IPS-15b (cell line): ENCODE measurements around the gene SKI.

Source experiments
- H3K27me3 ChIP-seq: one replicate; pipeline ENCODE4 v1.6.1; 2013; ENCODE audit warnings: low read length; ENCODE audit not compliant: control insufficient read depth, insufficient read depth
- H3K36me3 ChIP-seq: one replicate; pipeline ENCODE4 v1.6.1; 2013; ENCODE audit warnings: low read length; ENCODE audit not compliant: control insufficient read depth, insufficient read depth
- H3K4me1 ChIP-seq: one replicate; pipeline ENCODE4 v1.6.1; 2013; ENCODE audit warnings: mild to moderate bottlenecking, low read length; ENCODE audit not compliant: control insufficient read depth, insufficient read depth
- H3K4me3 ChIP-seq: one replicate; pipeline ENCODE4 v1.5.1; 2013; ENCODE audit warnings: low read depth, low read length
- H3K9ac ChIP-seq: one replicate; pipeline ENCODE4 v1.6.1; 2013; ENCODE audit warnings: low read depth, mild to moderate bottlenecking, low read length
- H3K9me3 ChIP-seq: one replicate; pipeline ENCODE4 v1.6.1; 2013; ENCODE audit warnings: mild to moderate bottlenecking, low read length; ENCODE audit not compliant: control insufficient read depth, insufficient read depth

SKI gene

DNA sequence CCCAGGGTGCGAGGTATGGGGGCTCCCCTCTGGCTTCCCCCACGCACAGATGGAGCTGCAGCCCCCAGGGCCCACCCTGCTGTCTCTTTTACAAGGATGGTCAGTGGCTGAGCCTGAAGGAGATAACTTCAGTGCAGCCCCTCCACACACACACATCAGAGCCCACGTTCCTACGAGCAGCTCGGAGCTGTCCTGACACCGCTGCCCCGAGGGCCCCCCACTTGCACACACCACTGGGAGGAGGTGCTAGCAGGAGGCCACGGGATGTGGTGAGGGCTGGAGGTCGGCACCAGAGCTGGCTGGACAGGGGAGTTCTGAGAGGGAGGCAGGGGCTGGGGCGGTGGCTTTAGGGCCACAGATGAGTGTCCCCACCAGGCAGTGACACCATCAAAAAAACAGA is 109.4 kb downstream of the SKI start:
- Histone ChIP-seq H3K4me1 (no peaks in the 10 kb centered on the region), H3K36me3 (no peaks in the 10 kb centered on the region), H3K9ac (no peak overlapping the region), H3K27me3 (no peaks in the 10 kb centered on the region), H3K9me3 (no peaks in the 10 kb centered on the region), H3K4me3 (no peak overlapping the region)

DNA sequence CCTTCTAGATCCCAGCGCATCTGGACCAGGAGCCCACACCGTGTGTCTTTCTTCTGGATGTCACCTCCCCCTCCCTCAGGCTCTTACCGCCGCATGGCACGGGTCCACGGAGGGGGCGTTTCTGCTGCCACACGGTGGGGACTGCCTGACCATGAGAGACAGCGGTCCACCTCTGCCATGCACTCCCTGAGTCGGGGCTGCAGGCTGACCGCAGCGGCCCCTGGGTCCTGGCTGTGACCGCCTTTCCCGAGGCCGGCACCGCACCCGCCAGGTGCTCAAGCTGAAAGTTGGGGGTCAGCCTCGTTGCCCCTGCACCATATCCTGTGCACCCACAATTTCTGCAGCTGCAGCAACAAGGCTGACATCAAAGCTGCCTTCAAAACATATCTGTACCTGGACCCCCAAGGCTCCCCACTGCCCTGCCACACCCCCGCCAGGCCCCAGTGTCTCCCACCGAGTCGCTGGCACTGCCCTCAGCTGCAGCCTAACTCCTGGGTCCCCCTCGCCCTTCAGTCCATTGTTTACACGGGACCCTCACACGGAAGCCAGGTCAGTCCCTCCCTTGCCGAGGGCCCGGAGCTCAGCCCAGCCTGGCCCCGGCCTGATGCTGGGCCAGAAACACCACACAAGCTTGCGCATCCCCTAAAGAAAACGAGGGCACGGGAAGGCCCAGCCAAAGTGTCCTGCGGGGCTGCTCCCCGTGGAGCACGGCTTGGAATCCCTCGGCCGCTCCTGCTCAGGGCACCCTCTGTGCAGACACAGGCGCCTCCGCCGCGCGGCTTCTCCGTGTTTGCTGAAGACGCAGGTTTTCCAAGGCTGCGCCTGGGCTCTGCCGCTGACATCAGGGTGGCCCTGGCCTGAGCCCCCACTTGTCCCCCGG is 111.3 kb downstream of the SKI start:
- H3K4me3 ChIP-seq = no peak overlapping the region
- peaks cover 2% of the 10 kb centered on the region for H3K36me3 ChIP-seq
- no peaks in the 10 kb centered on the region for H3K27me3 ChIP-seq
- H3K9me3 ChIP-seq = no peaks in the 10 kb centered on the region
- no peak overlapping the region for H3K9ac ChIP-seq
- no peaks in the 10 kb centered on the region for H3K4me1 ChIP-seq

DNA sequence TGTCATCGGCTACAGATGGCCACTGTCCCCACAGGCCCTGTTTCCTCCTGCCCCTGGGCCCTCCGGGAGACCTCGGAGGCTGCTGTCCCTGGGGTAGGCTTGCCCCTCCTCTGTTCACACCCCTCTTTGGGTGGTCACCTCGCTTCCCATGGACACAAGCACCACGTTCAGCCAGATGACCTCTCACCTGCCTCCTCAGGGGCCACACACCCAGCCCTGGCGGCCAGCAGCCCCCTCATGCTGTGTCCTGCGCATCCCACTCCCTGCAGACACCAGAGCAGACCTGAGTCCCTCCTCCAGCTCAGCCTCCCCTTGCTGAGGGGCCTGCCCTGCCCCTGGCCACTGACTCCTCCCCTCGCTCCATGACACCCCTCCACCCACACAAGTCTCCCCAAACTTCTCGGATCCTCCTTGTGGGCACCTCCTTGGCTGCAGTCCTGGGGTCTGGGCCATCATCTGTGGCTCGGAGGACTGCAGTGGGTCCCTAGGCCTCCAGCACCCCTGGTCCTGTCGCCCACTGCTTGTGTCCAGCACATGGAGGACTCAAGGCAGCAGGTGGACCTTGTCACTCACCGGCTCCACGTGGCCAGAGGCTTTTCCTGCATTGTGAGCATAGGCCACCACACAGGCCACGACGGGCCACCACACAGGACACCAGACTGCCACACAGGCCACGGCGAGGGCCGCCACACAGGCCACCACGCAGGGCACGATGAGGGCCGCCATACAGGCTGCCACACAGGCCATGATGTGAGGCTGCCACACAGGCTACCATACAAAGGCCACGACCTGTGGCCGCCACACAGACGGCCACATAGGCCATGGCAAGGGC is 112.2 kb downstream of the SKI start:
- Histone ChIP-seq H3K27me3 (no peaks in the 10 kb centered on the region), H3K4me3 (no peak overlapping the region), H3K9ac (no peak overlapping the region), H3K4me1 (no peaks in the 10 kb centered on the region), H3K9me3 (no peaks in the 10 kb centered on the region), H3K36me3 (peaks cover 2% of the 10 kb centered on the region)

DNA sequence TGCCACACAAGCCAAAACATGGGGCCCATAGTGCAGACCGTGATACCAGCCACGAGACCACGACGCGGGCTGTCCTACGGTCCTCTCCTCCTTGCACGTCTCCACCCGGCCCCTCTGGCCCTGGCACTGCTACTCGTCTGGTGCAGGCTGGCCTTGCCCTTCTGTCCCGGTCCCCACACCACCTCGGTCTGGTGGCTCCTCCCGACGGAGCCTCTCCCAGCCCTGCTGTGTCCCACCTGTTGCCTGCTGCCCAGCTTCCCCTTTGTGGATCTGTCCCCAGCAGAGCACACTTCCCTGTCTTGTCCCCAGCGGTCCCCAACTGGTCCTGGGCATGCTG is 112.8 kb downstream of the SKI start:
- H3K4me1 ChIP-seq = no peaks in the 10 kb centered on the region
- H3K27me3 ChIP-seq = no peaks in the 10 kb centered on the region
- H3K36me3 ChIP-seq = peaks cover 2% of the 10 kb centered on the region
- H3K9ac ChIP-seq = no peak overlapping the region
- H3K4me3 ChIP-seq = no peak overlapping the region
- H3K9me3 ChIP-seq = no peaks in the 10 kb centered on the region

DNA sequence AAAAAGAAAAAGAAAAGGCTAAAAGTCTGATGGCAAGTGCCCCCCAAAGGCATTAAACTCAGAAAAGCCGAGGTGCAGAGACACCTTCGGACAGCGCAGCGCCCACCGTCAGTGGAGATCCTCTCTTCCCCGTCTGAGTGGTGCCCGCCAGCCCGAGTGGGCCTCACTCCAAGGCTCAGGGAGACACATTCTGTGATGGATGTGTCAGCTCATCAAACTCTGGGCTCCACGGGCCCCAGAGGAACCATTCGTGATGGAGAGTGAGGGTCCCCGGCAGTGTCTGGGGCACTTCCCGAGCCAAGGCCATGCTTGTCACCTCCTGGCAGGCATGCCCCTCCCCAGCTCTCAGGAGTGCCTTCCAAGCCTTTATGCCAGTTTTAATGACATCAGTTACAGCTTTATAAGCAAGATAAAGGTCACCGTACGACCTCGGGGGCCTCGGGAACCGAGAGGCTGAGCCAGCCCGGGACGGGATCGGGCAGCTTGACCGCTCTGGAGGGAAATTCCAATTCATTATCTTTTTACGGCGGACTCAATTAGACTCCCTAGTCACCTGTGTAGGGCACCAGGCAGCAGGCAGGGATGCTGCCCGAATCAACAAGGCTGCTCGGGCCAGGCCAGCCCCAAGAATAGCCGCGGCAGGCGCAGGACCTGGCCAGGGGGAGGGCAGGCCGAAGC is 113.7 kb downstream of the SKI start:
- H3K9ac ChIP-seq = no peak overlapping the region
- no peaks in the 10 kb centered on the region for H3K27me3 ChIP-seq

DNA sequence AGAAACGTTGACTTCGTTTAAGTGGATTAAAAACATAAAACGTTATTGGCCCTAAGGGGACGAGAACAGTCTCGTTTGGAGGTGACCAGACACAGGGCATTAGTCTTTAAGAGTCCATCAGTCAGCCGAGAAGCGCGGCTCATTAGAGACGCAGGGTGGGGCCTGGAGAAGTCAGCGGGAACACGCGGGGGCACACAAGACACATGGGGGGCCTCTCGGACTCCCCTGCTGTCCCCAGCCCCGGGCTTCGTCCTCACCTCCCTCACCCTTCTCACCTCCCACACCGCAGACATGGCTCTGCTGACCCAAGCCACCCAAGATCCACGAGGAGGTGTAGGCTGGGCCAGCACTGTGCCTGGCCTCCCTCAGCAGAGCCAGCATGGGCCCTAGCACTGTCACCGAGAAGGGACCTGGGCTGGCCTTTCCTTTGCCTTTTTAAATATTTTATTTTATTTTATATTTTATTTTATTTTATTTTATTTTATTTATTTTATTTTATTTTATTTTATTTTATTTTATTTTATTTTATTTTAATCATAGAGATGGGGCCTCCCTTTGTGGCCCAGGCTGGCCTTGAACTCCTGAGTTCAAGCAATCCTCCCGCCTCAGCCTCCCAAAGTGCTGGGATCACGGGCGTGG is 114.4 kb downstream of the SKI start:
- H3K4me1 ChIP-seq = no peaks in the 10 kb centered on the region
- no peak overlapping the region for H3K9ac ChIP-seq
- no peaks in the 10 kb centered on the region for H3K27me3 ChIP-seq
- H3K36me3 ChIP-seq = peaks cover 2% of the 10 kb centered on the region
- no peak overlapping the region for H3K4me3 ChIP-seq
- no peaks in the 10 kb centered on the region for H3K9me3 ChIP-seq

More for the DNA sequence above, 113.7 kb downstream of the SKI start:
- H3K4me1 ChIP-seq = no peaks in the 10 kb centered on the region
- H3K9me3 ChIP-seq = no peaks in the 10 kb centered on the region
- H3K36me3 ChIP-seq = peaks cover 2% of the 10 kb centered on the region
- H3K4me3 ChIP-seq = no peak overlapping the region

DNA sequence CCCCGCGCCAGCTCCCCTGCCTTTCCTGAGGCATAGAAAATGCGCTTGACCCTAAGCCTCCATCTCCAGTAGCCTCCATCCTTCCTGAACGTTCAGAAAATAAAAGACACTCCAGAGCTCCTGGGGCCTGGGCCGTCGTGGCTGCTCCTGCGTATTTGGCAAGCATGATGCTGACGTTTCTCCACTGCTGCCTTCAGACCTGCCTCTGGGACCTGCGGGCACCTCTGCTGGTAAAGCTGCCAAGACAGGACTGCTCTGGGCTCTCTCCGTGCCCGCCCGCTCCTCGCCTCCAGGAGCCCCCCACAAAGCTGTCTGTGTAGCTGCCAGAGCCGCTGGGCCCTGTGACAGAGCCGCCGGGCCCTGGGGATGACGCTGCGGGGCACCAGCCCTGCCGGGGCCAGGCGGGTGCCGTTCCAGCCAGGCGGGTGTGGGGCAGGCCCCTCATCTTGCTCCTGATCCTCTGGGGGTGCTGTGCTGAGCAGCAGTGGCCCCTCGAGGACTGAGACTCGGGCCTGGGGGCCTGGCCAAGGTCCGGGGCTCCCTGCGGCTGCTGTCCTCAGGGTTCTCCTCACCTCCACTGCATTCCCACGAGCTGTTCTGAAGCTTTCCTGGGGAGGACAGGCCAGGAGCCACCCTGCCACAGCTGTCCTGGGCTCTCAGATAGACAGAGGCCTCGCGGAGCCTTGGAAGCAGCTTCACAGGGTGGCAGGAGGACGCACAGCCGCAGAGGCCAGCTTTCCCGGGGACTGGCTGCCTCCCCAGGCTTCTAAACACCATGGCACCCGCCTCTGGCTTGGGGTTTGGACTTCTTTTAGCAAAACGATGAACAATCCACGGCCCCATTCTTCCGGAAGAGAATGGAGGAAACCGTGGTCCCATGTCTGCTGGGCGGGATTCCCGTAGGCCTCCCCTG is 115.2 kb downstream of the SKI start:
- no peak overlapping the region for H3K4me3 ChIP-seq
- no peaks in the 10 kb centered on the region for H3K27me3 ChIP-seq
- H3K36me3 ChIP-seq = peaks cover 2% of the 10 kb centered on the region
- H3K4me1 ChIP-seq = no peaks in the 10 kb centered on the region
- H3K9ac ChIP-seq = no peak overlapping the region
- no peaks in the 10 kb centered on the region for H3K9me3 ChIP-seq

DNA sequence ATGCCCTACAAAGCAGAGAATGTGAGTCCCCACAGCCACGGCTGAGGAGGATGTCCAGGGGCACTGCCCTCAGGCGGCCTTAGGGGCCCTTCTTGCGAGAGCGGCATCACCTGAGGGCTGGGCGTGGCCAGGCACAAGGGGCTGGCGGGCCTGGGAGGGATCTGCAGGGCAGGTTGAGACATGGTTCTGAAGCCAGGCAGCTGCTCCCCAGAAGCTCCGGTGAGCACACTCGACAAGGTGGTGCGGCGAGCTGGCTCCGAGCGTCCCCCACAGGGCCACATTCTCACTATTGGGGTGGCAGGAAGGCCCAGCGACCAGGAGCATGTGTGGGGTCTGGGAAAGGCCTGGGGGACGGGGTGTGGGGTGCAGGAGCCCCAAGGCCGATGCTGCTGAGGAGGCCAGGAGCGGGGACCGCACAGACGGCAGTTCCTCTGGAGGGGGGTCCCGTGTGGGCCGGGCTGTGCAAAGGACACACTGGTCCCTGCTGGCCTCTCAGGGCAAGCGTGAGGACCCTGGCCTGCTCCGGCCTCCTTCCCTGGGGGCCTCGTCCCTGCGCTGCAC is 116.1 kb downstream of the SKI start:
- H3K9me3 ChIP-seq = no peaks in the 10 kb centered on the region
- no peak overlapping the region for H3K9ac ChIP-seq
- H3K27me3 ChIP-seq = no peaks in the 10 kb centered on the region
- H3K4me1 ChIP-seq = no peaks in the 10 kb centered on the region
- H3K4me3 ChIP-seq = no peak overlapping the region
- H3K36me3 ChIP-seq = peaks cover 2% of the 10 kb centered on the region

DNA sequence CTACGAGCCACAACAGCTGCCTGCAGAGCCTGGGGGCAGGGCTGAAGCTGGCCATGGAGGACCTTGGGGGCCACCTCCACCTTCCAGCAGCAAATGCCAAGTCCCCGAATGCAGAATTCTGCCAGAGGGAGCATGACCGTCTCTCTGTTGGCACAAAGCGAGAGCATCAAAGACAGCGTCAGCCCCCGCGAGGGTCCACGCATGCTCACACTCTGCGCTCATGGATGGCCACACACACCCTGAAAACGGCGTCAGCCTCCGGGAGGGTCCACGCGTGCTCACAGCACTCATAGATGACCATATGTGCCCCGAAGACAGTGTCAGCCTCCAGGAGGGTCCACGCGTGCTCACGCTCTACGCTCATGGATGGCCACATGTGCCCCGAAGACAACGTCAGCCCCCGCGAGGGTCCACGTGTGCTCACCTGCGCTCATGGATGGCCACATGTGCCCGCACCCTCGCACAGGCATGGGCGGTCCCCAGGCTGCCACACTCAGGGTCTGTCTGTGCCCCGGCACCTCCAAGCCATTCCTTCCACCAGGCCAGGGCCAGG is 116.7 kb downstream of the SKI start:
- no peaks in the 10 kb centered on the region for H3K9me3 ChIP-seq
- no peaks in the 10 kb centered on the region for H3K27me3 ChIP-seq
- no peak overlapping the region for H3K9ac ChIP-seq
- H3K4me3 ChIP-seq = no peak overlapping the region
- H3K4me1 ChIP-seq = no peaks in the 10 kb centered on the region
- peaks cover 2% of the 10 kb centered on the region for H3K36me3 ChIP-seq

DNA sequence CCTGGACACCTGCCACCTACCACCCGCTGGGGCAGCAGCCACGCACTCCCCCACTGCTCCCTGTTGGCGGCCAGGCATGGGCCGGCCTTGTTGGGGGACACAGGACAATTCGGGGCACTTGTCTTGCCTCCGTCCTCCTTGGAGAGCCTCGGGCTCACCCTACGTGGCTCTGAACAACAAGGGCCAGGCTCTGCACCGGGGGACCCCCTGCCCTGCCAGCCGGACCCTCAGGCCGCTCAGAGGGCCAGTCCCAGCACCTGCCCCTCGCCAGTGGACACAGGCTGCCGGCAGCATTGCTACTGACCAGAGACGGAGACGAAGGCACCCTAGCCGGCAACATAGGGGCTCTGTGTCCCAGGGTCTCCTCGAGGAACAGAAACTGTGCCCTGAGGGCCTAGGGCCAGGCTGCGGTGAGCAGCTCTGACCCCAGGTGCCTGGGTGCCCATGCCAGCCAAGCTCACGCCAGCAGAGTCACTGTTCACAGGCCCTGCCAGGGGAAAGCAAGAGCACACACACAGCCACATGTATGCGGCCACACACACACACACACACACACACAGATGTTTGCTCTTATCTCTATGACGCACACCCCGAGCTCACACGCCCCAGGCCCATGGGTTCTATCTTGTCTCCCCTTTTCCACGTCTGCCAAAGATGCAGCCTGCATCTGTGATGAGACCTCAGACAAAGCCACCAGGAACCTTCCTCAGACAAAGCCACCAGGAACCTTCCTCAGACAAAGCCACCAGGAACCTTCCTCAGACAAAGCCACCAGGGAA is 117.4 kb downstream of the SKI start:
- Histone ChIP-seq H3K4me1 (no peaks in the 10 kb centered on the region), H3K4me3 (no peak overlapping the region), H3K9ac (no peak overlapping the region), H3K27me3 (no peaks in the 10 kb centered on the region), H3K9me3 (no peaks in the 10 kb centered on the region), H3K36me3 (peaks cover 2% of the 10 kb centered on the region)
